ENCODE results near the gene NEGR1. TPM values are rescaled to one million over a fixed set of nuclear protein-coding genes. Genes with fewer than 3 reads are reported as not detected.

Gene NEGR1
- total RNA-seq, 1 donor from 2014 or later, result 19.2 TPM

DNA sequence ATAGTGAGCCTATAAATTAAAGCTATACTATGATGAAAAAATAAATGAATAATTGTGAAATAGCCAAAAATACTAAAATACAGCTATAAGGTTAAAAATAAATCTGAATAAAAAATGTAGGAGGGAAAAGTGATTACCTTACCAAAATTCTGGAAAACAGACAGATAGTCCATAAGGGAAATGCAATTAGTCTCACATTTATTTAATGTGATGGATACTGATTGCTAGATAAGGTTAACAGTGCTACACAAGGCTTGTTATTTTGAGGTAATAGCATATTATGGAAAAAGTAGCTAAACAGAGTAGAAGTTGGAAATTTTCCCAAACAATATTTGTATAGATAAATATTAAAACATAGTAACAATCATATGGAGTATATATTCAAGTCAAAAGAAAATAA, 413.0 kb downstream of the NEGR1 start:
- H3K27ac ChIP-seq, result no peak overlapping the region
- H3K4me3 ChIP-seq, result no peak overlapping the region
- no peak for DNase-seq (ENCODE audit: extremely low spot score in 2 of 2)
- no peaks in the 10 kb centered on the region for H3K36me3 ChIP-seq
- intact Hi-C loops (cut with DNase I), result no loop called here
- no peak for TF ChIP-seq POLR2AphosphoS5 (IDR thresholded peaks at IDR 0.05; ENCODE audit: insufficient read depth in 1 of 2, low read depth in 1 of 2)
- TF ChIP-seq, protein P1, sequence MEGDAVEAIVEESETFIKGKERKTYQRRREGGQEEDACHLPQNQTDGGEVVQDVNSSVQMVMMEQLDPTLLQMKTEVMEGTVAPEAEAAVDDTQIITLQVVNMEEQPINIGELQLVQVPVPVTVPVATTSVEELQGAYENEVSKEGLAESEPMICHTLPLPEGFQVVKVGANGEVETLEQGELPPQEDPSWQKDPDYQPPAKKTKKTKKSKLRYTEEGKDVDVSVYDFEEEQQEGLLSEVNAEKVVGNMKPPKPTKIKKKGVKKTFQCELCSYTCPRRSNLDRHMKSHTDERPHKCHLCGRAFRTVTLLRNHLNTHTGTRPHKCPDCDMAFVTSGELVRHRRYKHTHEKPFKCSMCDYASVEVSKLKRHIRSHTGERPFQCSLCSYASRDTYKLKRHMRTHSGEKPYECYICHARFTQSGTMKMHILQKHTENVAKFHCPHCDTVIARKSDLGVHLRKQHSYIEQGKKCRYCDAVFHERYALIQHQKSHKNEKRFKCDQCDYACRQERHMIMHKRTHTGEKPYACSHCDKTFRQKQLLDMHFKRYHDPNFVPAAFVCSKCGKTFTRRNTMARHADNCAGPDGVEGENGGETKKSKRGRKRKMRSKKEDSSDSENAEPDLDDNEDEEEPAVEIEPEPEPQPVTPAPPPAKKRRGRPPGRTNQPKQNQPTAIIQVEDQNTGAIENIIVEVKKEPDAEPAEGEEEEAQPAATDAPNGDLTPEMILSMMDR (IDR thresholded peaks at IDR 0.05), result no peak
- TF ChIP-seq POLR2A (IDR thresholded peaks at IDR 0.05), result no peak
- no peaks in the 10 kb centered on the region for H3K4me1 ChIP-seq
- H3K27me3 ChIP-seq, result no peaks in the 10 kb centered on the region
- no peaks in the 10 kb centered on the region for H3K9me3 ChIP-seq

DNA sequence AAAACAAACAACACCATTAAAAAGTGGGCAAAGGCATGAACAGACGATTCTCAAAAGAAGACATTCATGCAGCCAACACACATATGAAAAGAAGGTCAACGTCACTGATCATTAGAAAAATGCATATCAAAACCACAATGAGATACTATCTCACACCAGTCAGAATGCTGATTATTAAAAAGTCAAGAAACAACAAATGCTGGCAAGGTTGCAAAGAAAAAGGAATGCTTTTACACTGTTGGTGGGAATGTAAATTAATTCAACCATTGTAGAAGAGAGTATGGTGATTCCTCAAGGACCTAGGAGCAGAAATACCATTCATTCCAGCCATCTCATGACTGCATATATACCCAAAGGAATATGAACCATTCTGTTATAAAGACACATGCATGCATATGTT, 419.6 kb downstream of the NEGR1 start:
- Histone ChIP-seq H3K36me3 (no peaks in the 10 kb centered on the region), H3K9me3 (no peaks in the 10 kb centered on the region), H3K27me3 (no peaks in the 10 kb centered on the region), H3K4me3 (no peak overlapping the region), H3K27ac (no peak overlapping the region), H3K4me1 (no peaks in the 10 kb centered on the region)
- TF ChIP-seq POLR2A (IDR thresholded peaks at IDR 0.05) (no peak), POLR2AphosphoS5 (IDR thresholded peaks at IDR 0.05; ENCODE audit: insufficient read depth in 1 of 2, low read depth in 1 of 2) (no peak)
- TF ChIP-seq, protein P1 (IDR thresholded peaks at IDR 0.05), result no peak
- intact Hi-C loops (cut with DNase I), result no loop called here
- no peak for DNase-seq (ENCODE audit: extremely low spot score in 2 of 2)

DNA sequence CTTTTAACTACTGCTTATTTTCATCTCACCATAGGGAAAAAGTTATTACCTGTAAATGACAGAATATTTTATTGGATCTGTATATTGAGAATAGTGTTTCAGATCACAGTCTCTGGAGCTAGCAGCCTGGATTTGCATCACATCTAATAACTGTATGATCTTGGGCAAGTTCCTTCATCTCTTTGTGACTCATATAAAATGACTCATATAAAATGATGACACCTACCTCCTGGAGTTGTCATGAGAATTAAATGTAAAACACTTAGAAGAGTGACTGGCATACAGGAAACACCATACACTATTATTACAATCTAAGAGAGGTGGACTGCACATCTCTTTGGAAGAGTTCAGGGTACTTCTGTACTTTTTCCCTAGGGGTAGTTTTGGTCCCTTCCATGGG, 421.3 kb downstream of the NEGR1 start:
- Histone ChIP-seq H3K4me1 (no peaks in the 10 kb centered on the region), H3K4me3 (no peak overlapping the region), H3K27ac (no peak overlapping the region), H3K27me3 (no peaks in the 10 kb centered on the region), H3K36me3 (no peaks in the 10 kb centered on the region), H3K9me3 (no peaks in the 10 kb centered on the region)
- intact Hi-C loops (cut with DNase I), result no loop called here
- no peak for DNase-seq (ENCODE audit: extremely low spot score in 2 of 2)
- TF ChIP-seq, protein P1 (IDR thresholded peaks at IDR 0.05), result no peak
- no peak for TF ChIP-seq POLR2AphosphoS5 (IDR thresholded peaks at IDR 0.05; ENCODE audit: insufficient read depth in 1 of 2, low read depth in 1 of 2)
- no peak for TF ChIP-seq POLR2A (IDR thresholded peaks at IDR 0.05)

DNA sequence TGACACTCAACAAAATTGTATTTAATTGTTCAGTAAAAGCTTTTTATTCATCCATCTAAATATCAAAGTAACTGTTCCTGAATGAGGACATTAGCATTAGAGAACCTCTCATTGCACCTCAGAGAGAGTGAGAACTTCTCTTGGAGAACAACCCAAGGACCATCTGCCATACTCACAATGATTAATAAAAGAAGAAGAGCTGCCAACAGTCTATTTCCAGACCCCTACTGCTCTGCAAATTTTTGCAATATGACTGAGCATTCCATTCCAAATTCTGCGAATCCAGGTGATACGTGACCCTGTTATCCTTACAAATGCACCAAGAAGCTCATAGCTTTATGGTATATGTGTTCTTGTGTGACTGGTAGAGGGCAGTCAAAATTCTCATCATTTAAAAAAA, 422.5 kb downstream of the NEGR1 start:
- no peak overlapping the region for H3K4me3 ChIP-seq
- H3K27ac ChIP-seq, result no peak overlapping the region
- H3K9me3 ChIP-seq, result no peaks in the 10 kb centered on the region
- no peaks in the 10 kb centered on the region for H3K36me3 ChIP-seq
- H3K27me3 ChIP-seq, result no peaks in the 10 kb centered on the region
- no peak for DNase-seq (ENCODE audit: extremely low spot score in 2 of 2)
- intact Hi-C loops (cut with DNase I), result no loop called here
- no peak for TF ChIP-seq POLR2AphosphoS5 (IDR thresholded peaks at IDR 0.05; ENCODE audit: insufficient read depth in 1 of 2, low read depth in 1 of 2)
- TF ChIP-seq, protein P1 (IDR thresholded peaks at IDR 0.05), result no peak
- TF ChIP-seq POLR2A (IDR thresholded peaks at IDR 0.05), result no peak
- H3K4me1 ChIP-seq, result no peaks in the 10 kb centered on the region

DNA sequence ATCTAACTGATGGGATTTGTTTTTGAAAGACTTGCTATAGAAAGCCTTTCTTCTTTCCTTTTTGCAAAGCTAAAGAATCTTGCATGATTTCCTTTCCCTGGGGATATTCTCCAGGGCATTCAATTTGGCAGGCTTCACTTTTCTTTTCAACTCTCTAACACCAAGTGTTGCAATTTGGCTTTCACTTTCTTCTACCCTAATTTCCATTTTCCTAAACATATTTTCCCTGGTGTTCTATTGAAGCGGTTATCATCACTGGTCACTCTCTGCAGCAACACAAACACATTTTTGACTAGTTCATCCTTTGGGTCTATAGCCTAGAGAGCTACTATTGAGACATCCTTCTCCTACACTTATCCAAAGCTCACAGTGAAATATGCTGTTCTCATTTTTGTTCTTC, 424.5 kb downstream of the NEGR1 start:
- Histone ChIP-seq H3K27ac (no peak overlapping the region), H3K36me3 (no peaks in the 10 kb centered on the region), H3K9me3 (no peaks in the 10 kb centered on the region), H3K27me3 (no peaks in the 10 kb centered on the region), H3K4me1 (no peaks in the 10 kb centered on the region), H3K4me3 (no peak overlapping the region)
- intact Hi-C loops (cut with DNase I), result no loop called here
- no peak for DNase-seq (ENCODE audit: extremely low spot score in 2 of 2)
- TF ChIP-seq POLR2A (IDR thresholded peaks at IDR 0.05) (no peak), POLR2AphosphoS5 (IDR thresholded peaks at IDR 0.05; ENCODE audit: insufficient read depth in 1 of 2, low read depth in 1 of 2) (no peak)
- TF ChIP-seq, protein P1 (IDR thresholded peaks at IDR 0.05), result no peak
